GM12864 (cell line): Measurements from ENCODE around the gene LMBRD2.
A peak's percentile ranks its signal among the peaks of the same experiment; 100 is the strongest.

Source experiments
- DNase-seq: peaks from one replicate; pipeline ENCODE4 v3.0.0-alpha.2; 2011; ENCODE audit warnings: low read depth
- H3K4me3 ChIP-seq: 2 replicates; pipeline ENCODE4 v1.5.1; 2011; ENCODE audit warnings: mild to moderate bottlenecking, low read depth, low read length, control low read depth
- CTCF ChIP-seq: IDR thresholded peaks from 2 replicates; pipeline ENCODE4 v1.5.1; 2011; ENCODE audit warnings: low read depth, mild to moderate bottlenecking, moderate library complexity, low read length, control low read depth, inconsistent platforms; ENCODE audit errors: missing control alignments

Gene LMBRD2

DNA sequence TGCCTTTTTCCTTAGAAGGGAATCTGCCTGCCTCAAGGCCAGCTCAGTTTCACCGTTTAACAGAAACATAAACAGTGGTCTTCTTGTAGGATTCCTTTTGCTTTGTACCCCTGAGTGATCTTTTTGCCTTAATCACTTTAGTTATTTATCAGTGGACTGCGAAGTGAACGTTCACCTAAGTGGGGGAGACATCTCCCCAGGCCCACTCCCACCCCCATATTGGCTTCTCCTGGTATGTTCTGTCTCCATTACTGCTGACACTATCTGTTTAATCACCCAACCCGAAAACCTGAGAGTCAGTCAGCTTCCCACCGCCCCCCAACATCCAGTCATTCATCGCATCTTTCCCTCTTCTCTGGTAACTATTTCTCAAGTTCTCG lies 1.6 kb upstream of the LMBRD2 start:
- no peak for TF ChIP-seq CTCF
- no peak for DNase-seq
- peak overlapping the region; percentile 77; the same call in 1 of the 2 replicates for H3K4me3 ChIP-seq

DNA sequence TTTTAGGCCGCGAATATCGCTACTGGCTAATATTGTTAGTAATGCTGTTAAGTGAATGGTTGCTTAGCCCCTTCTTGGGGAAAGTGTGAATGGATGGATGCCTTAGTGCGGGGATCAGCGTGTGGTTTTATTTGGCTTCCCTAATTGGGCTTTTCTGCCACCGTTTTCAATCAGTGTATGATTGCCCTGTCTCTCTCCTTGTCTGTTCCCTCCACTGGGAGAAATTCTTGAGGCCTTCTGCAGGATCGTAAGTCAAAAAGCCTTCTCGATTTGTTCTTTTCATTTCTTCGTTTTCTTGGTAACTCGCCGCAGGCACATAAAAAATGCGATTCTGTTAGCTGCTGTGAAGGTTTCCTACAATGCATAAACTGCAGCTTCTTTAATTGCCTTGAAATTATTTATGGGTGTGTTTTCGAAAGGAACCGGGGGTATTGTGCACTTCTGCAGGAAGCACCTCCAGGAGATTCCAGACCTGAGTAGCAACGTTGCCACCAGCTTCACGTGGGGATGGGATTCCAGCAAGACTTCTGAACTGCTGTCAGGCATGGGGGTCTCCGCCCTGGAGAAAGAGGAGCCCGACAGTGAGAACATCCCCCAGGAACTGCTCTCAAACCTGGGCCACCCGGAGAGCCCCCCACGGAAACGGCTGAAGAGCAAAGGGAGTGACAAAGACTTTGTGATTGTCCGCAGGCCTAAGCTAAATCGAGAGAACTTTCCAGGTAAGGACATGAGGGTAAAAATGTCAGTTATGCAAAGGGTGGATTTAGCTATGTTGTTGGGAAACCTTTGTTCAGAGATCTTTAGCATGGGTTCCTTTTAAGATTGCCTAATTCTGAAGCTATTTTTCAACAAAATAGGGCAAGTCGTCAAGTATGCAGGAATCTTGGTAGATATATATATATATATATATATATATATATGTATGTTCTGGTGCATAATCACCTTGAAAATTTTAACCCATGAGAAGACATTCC lies 924 bp upstream of the LMBRD2 start:
- TF ChIP-seq CTCF = no peak
- DNase-seq = no peak
- peak overlapping the region; percentile 77 for H3K4me3 ChIP-seq

- H3K4me3 ChIP-seq = peak overlapping the region; percentile 77
- DNase-seq = peak; percentile 10
- TF ChIP-seq CTCF = no peak
Observed at GRCh38 chr5:36150676-36151433, 832 bp downstream of the LMBRD2 start.

DNA sequence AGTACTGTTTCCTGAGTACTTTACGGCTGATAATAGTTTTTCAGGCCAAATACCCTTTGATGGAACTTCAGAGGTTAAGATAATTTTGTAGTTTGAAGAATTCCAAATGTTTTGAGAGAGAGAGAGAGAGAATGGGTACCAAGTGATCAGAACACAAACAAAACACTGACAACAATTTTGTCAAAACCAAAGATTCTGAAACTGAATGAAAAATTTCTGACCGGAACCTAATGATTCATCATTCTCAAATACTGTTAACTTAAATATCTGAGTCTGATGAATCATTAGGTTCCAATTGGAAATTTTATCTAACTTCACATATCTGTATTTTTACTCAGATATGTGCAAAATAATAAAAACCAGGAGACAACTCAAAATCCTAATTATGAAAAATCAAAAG lies 4.0 kb downstream of the LMBRD2 start:
- TF ChIP-seq CTCF = no peak
- no peak for DNase-seq
- H3K4me3 ChIP-seq = no peak overlapping the region

DNA sequence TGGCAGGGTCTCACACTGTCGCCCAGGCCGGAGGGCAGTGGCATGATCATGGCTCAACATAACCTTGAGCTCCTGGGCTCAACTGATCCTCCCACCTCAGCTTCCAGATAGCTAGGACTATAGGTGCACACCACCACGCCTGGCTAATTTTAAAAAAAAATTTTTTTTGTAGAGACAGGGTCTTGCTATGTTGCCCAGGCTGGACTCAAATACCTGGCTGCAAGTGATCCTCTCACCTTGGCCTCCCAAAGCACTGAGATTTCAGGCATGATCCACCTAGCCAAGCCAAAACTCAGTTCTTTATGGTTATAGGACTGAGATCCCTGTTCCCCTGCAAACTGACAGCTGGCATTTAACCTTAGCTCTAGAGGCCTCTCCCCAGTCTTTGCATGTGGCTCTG lies 5.3 kb downstream of the LMBRD2 start:
- H3K4me3 ChIP-seq = no peak overlapping the region
- no peak for DNase-seq
- no peak for TF ChIP-seq CTCF

DNA sequence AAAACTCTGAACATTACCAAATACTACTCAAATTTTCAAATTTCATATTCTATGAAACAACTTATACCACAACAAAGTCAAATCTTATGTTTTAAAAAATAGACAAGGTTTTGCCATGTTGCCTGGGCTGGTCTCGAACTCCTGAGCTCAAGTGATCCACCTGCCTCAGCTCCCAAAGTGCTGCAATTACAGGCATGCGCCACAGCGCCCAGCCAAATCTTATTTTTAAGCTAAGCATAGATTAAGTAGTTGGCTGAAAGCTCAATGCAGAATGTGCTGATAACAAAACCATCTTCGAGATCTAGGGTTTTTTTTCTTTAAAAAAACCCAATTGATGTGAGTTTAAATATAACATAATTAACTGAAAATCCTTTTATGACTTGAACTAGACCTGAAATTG lies 6.4 kb downstream of the LMBRD2 start:
- no peak overlapping the region for H3K4me3 ChIP-seq
- TF ChIP-seq CTCF = no peak
- DNase-seq = no peak
